Adrenal gland (tissue), 12 donors: ENCODE data around the gene GH2. TPM values are rescaled to one million over a fixed set of nuclear protein-coding genes. Genes with fewer than 3 reads are reported as not detected.

Experiments
- DNase-seq, 7 donors: peaks; one replicate each; pipeline ENCODE4 v3.0.0-alpha.2; 2019 to 2020
- H3K27ac ChIP-seq, 5 donors: fragments of 200-600 bp; sonication (generic) in 4 of 5; 1 replicate in 3 of 5; 2 replicates in 2 of 5; pipeline versions ENCODE4 v1.5.1 to v1.8.0; 2016 to 2020; ENCODE audit warnings: mild to moderate bottlenecking in 1 of 5
- H3K27me3 ChIP-seq: fragments of 200-600 bp; 2 replicates; pipeline ENCODE4 v1.8.0; 2021
- H3K36me3 ChIP-seq, 2 donors: fragments of 200-600 bp; replicated peaks in 1 of 2; 1 replicate in 1 of 2; 2 replicates in 1 of 2; pipeline versions ENCODE4 v1.5.1 to v1.8.0; 2018 to 2022
- H3K4me1 ChIP-seq, 2 donors: fragments of 200-600 bp; replicated peaks in 1 of 2; 1 replicate in 1 of 2; 2 replicates in 1 of 2; pipeline versions ENCODE4 v1.5.1 to v1.8.0; 2018 to 2021
- H3K4me3 ChIP-seq, 4 donors: fragments of 200-600 bp; sonication (generic) in 3 of 4; one replicate each; pipeline ENCODE4 v1.5.1; 2016 to 2018
- H3K9me3 ChIP-seq, 3 donors: fragments of 200-600 bp; sonication (generic) in 1 of 3; replicated peaks in 1 of 3; 1 replicate in 2 of 3; 2 replicates in 1 of 3; pipeline versions ENCODE4 v1.5.1 to v1.8.0; 2016 to 2021
- POLR2A ChIP-seq, 2 donors: fragments of 450-650 bp; IDR thresholded peaks; one replicate each; pipeline ENCODE4 v1.6.1; 2017; ENCODE audit warnings: antibody characterized with exemption in 2 of 2, mild to moderate bottlenecking in 2 of 2, moderate library complexity in 1 of 2
- WGBS, 4 donors: extraction: QIAGEN DNeasy Blood & Tissue Kit in 2 of 4; methylation state at CpG; one replicate each; pipeline versions ENCODE4 v1.1.5 to v1.1.7; 2013 to 2017; 5-methylcytosine and 5-hydroxymethylcytosine counted together
- intact Hi-C, 2 donors: fragments of 100-400 bp; cut with DNase I; formaldehyde crosslinking; loops; one replicate each; pipeline versions ENCODE4 v1.14.1 to v1.15.0; 2022 to 2023
- polyA plus RNA-seq, 3 donors: library from polyadenylated mRNA; stranded (reverse); fragments of 200-250 nt in 2 of 3; fragments of 350-450 nt in 1 of 3; fragmentation: Illumina TruSeq in 1 of 3; extraction: RNeasy Lipid Tissue Mini Kit (QIAGEN cat#74804) in 1 of 3; gene quantifications; one replicate each; pipeline ENCODE4 v1.2.3, GENCODE V29; 2013 to 2014
- total RNA-seq, 9 donors: library from RNA; depleted of rRNA in 4 of 9; stranded (reverse); fragments of >200 nt in 4 of 9; fragments of 120-200 nt in 1 of 9; fragmentation: NEBNext Ultra II Directional in 1 of 9; extraction: Animal tissue kit (Norgen Biotek cat#: 25700) in 1 of 9; gene quantifications; one replicate each; pipeline versions ENCODE4 v1.1.0 to v1.2.4, GENCODE V29; 2013 to 2023
- TF ChIP-seq, protein P1 (sequence below), 6 experiments: fragments of 450-650 bp in 4 of 6; fragments of 200-600 bp in 2 of 6; sonication (generic) in 1 of 6; IDR thresholded peaks; 1 replicate in 5 of 6; 2 replicates in 1 of 6; pipeline versions ENCODE4 v1.5.1 to v1.8.0; 2016 to 2021; ENCODE audit warnings: antibody characterized with exemption in 6 of 6, mild to moderate bottlenecking in 2 of 6, moderate library complexity in 1 of 6
- donor health status: healthy with polysubstance abuse.
- donor health status: Bipolar disorder and iron deficiency.
- donor health status: DM: yes; HTN: yes; CAD: no.
- donor health status: DM: no; HTN: no; CAD: no.
- donor health status: DM: no; HTN: no; CAD: no.
- donor health status: DM: yes; HTN: yes; CAD: no.

GH2 gene
- total and polyA plus RNA-seq, 12 donors: not detected

DNA sequence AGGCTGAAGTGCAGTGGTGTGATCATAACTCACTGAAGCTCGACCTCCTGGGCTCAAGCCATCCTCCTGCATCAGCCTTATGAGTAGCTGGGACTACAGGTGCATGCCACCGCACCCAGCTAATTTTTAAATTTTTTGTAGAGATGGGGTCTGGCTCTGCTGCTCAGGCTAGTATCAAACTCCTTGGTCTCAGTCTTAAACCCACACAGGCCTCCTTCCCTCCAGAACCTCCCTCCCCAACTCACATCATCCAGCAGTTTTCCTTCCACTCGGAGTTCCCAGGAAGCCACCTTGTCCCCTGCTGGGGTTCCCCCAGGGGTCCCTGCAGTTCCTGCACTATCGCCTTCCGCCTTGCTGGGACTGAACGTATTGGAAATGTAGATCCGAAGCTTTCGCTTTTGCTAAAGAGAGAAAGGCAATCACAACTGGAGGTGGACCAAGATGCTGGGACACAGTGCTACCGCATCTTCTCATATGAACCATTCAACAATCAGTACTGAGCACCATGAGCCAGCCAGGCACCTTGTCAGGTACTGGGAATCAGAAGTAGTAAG lies 46.5 kb downstream of the GH2 start:
- 79 to 95% (median 83%) methylated on average over 8 to 9 of the region's 9 CpGs for WGBS, 4 donors
- peaks cover 28 to 41% of the 10 kb centered on the region in 2 donors for H3K4me1 ChIP-seq
- intact Hi-C loops: no loop called here
- H3K9me3 ChIP-seq: no peaks in the 10 kb centered on the region
- no peaks in the 10 kb centered on the region for H3K27me3 ChIP-seq
- TF ChIP-seq, protein P1, sequence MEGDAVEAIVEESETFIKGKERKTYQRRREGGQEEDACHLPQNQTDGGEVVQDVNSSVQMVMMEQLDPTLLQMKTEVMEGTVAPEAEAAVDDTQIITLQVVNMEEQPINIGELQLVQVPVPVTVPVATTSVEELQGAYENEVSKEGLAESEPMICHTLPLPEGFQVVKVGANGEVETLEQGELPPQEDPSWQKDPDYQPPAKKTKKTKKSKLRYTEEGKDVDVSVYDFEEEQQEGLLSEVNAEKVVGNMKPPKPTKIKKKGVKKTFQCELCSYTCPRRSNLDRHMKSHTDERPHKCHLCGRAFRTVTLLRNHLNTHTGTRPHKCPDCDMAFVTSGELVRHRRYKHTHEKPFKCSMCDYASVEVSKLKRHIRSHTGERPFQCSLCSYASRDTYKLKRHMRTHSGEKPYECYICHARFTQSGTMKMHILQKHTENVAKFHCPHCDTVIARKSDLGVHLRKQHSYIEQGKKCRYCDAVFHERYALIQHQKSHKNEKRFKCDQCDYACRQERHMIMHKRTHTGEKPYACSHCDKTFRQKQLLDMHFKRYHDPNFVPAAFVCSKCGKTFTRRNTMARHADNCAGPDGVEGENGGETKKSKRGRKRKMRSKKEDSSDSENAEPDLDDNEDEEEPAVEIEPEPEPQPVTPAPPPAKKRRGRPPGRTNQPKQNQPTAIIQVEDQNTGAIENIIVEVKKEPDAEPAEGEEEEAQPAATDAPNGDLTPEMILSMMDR (IDR thresholded peaks at IDR 0.05): no peak
- TF ChIP-seq POLR2A (IDR thresholded peaks at IDR 0.05): no peak
- H3K4me3 ChIP-seq: no peak overlapping the region
- peak overlapping the region in 1 of 5 donors; percentile 30 for H3K27ac ChIP-seq
- H3K36me3 ChIP-seq: peaks cover 0 to 69% of the 10 kb centered on the region in 2 donors
- no peak for DNase-seq

DNA sequence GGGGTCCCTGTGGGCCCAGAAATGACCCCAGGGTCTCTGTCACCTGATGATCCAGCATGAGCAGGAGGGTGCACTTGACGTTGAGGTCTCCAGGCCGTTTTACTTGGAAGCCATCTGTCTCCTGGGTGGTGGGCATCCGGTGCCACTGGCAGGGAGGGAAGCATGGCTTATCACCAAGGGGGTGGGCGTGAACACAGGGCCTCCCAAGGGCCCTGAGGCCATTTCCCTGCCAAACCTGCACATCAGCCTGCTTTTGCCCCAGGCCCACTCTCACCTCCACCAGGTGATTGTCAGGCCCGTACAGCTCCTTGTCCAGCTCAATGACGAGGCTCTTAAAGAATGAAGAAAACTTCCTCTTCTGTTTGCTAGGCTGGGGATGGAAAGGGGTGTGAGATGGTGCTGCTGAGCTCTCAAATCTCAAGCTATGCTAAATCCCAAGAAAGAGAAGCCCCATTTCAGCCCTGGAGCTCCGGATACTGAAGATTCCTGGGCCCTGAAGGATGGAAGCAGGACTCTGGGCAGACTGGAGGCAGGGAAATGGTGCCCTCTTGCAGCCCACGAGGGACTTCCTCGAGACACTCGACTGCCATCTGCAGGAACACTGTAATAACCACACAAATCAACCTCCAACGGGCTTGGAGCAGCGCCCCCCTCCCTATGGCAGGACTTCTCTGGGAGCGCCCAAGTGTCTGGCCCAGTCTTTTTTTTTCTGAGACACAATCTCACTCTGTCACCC lies 47.1 kb downstream of the GH2 start:
- intact Hi-C loops: no loop called here
- TF ChIP-seq, protein P1 (IDR thresholded peaks at IDR 0.05): peak; percentile 25 to 64 (median 41)
- no peak for TF ChIP-seq POLR2A (IDR thresholded peaks at IDR 0.05)
- Histone ChIP-seq H3K9me3 (no peaks in the 10 kb centered on the region), H3K4me1 (peaks cover 22 to 39% of the 10 kb centered on the region in 2 donors), H3K27ac (peak overlapping the region in 1 of 5 donors; percentile 30), H3K4me3 (no peak overlapping the region), H3K36me3 (peaks cover 0 to 76% of the 10 kb centered on the region in 2 donors), H3K27me3 (no peaks in the 10 kb centered on the region)
- DNase-seq: peak in 6 of 7 donors; percentile 51 to 88 (median 77)
- WGBS, 4 donors: 35 to 45% (median 37%) methylated on average over 3 to 13 of the region's 13 CpGs

DNA sequence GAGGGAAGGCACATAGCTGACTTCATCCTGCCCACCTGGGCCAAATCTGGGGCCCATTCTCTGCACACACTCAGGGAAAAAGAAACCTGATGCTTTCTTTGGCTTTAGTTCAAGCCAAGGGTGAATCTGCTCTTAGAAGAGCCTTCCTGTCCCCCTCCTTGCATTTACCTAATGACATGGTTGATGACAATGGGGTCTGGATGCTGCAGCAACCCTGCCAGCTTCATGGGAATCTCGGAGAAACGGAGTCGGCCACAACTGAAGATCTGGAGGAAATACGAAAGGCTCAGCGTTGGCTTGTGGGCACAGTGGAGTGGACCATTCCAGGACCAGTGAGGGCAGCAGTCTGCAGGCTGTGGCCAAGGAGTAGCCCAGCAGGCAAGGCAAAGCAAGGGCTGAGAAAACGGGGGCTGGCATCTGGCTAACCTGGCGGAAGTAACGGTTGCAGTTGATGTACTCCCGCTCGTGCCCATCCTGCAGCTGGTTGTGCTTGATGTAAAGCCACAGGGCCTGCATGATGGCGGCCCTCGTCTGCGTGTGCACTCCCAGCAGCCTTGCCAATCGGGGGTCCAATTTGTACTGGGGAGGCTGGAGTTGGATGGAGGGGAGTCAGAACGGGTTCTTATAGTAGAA lies 47.9 kb downstream of the GH2 start:
- TF ChIP-seq, protein P1 (IDR thresholded peaks at IDR 0.05): no peak
- no peak for TF ChIP-seq POLR2A (IDR thresholded peaks at IDR 0.05)
- peak in 3 of 7 donors; percentile 16 to 52 (median 18) for DNase-seq
- WGBS, 4 donors: 85 to 93% (median 89%) methylated on average over 11 to 15 of the region's 15 CpGs
- Histone ChIP-seq H3K27me3 (no peaks in the 10 kb centered on the region), H3K36me3 (peaks cover 0 to 83% of the 10 kb centered on the region in 2 donors), H3K9me3 (no peaks in the 10 kb centered on the region), H3K4me3 (no peak overlapping the region), H3K27ac (no peak overlapping the region), H3K4me1 (peaks cover 14 to 38% of the 10 kb centered on the region in 2 donors)
- intact Hi-C loops: no loop called here

DNA sequence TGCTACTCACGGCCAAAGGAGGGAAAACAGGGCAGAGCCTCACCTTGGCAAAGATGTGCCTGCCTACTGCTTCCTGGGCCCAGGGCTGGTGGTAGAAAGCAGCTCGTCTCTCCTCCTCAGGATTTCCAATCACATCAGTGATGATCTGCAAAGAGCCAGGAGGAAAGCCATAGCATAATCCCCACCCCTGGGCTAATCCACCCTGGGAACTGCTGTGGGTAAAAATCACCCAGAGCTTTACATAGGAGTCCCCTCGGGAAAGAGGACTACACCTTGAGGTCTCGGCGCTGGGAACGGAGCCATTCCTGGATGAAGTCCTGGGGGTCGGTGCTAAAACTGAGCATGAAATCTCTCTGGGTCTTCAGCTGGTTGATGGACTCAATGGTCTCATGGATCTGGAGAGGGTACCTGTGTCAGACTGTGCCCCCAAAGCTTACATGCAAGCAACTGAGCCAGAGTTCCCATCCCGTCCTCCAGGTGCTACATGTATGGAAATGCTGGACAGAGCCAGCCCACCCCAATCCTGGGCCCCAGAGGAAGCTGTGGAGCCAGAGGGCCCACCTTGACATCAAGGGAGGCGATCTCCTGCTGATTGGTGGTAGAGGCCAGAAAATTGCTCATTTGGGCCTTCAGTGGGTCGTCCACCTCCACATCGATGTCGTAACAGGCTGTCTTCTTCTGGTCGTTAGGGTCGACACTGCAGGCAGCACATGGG lies 48.6 kb downstream of the GH2 start:
- TF ChIP-seq POLR2A (IDR thresholded peaks at IDR 0.05): no peak
- TF ChIP-seq, protein P1 (IDR thresholded peaks at IDR 0.05): no peak
- DNase-seq: peak in 2 of 7 donors; percentile 15 to 21
- Histone ChIP-seq H3K9me3 (no peaks in the 10 kb centered on the region), H3K4me3 (no peak overlapping the region), H3K36me3 (peaks cover 0 to 83% of the 10 kb centered on the region in 2 donors), H3K27ac (no peak overlapping the region), H3K4me1 (peaks cover 12 to 38% of the 10 kb centered on the region in 2 donors), H3K27me3 (no peaks in the 10 kb centered on the region)
- WGBS, 4 donors: 74 to 85% (median 80%) methylated on average over 10 to 14 of the region's 14 CpGs
- intact Hi-C loops: no loop called here
